GM21390 (cell line): Measurements from ENCODE around the gene LIN28A.
A peak's percentile ranks its signal among the peaks of the same experiment; 100 is the strongest.

Source experiments
- ATAC-seq: cut with Tn5 transposase; IDR thresholded peaks from one replicate; pipeline ENCODE4 v1.9.1; 2021; ENCODE audit not compliant: unreplicated experiment

LIN28A gene

GRCh38 chr1:26387447-26387846 lies 23.2 kb upstream of the LIN28A start:
- ATAC-seq = no peak

- no peak for ATAC-seq
Measured at GRCh38 chr1:26388791-26389445, 21.7 kb upstream of the LIN28A start.

GRCh38 chr1:26389604-26390247 lies 20.9 kb upstream of the LIN28A start:
- no peak for ATAC-seq

- no peak for ATAC-seq
Measured at GRCh38 chr1:26391450-26391849, 19.2 kb upstream of the LIN28A start.

- ATAC-seq = no peak
Measured at GRCh38 chr1:26395754-26396153, 14.9 kb upstream of the LIN28A start.

- no peak for ATAC-seq
Measured at GRCh38 chr1:26399034-26399433, 11.6 kb upstream of the LIN28A start.

GRCh38 chr1:26401891-26402290 lies 8.7 kb upstream of the LIN28A start:
- no peak for ATAC-seq

- no peak for ATAC-seq
Measured at GRCh38 chr1:26403656-26404055, 7.0 kb upstream of the LIN28A start.

GRCh38 chr1:26404641-26405040 lies 6.0 kb upstream of the LIN28A start:
- no peak for ATAC-seq

- no peak for ATAC-seq
Measured at GRCh38 chr1:26405281-26405915, 5.2 kb upstream of the LIN28A start.

- ATAC-seq = no peak
Measured at GRCh38 chr1:26408604-26409003, 2.0 kb upstream of the LIN28A start.

- no peak for ATAC-seq
Measured at GRCh38 chr1:26409191-26409807, 1.3 kb upstream of the LIN28A start.

GRCh38 chr1:26411624-26412074 lies 1.0 kb downstream of the LIN28A start:
- ATAC-seq = no peak

- no peak for ATAC-seq
Measured at GRCh38 chr1:26412180-26412840, 1.7 kb downstream of the LIN28A start.

- no peak for ATAC-seq
Measured at GRCh38 chr1:26413031-26413430, 2.4 kb downstream of the LIN28A start.

- ATAC-seq = peak; percentile 67
Measured at GRCh38 chr1:26417111-26417759, 6.6 kb downstream of the LIN28A start.

- no peak for ATAC-seq
Measured at GRCh38 chr1:26418865-26419349, 8.3 kb downstream of the LIN28A start.

GRCh38 chr1:26419494-26419893 lies 8.9 kb downstream of the LIN28A start:
- ATAC-seq = no peak

- no peak for ATAC-seq
Measured at GRCh38 chr1:26429721-26430120, 19.1 kb downstream of the LIN28A start.

- peak; percentile 92 for ATAC-seq
Measured at GRCh38 chr1:26431979-26432695, 21.5 kb downstream of the LIN28A start, which contains the start of gene DHDDS. DHDDS (plus strand) TSS chr1:26432321; CDS start chr1:26432946, 625 bp downstream.
